GM23248 (cell line): ENCODE results near the gene HHIPL1. TPM values are rescaled to one million over a fixed set of nuclear protein-coding genes. Genes with fewer than 3 reads are reported as not detected.

ENCODE experiments used
- DNase-seq: peaks from one replicate; pipeline ENCODE4 v3.0.0-alpha.2; 2015
- H2AFZ ChIP-seq: fragments of 200-600 bp; sonication (generic); 2 replicates; pipeline ENCODE4 v1.6.1; 2016; ENCODE audit warnings: antibody characterized with exemption
- H3F3A ChIP-seq: fragments of 200-600 bp; sonication (generic); 2 replicates; pipeline ENCODE4 v1.6.1; 2016; ENCODE audit warnings: mild to moderate bottlenecking, antibody characterized with exemption, mixed run types; ENCODE audit not compliant: insufficient read depth
- H3K27ac ChIP-seq: fragments of 200-600 bp; sonication (generic); 2 replicates; pipeline ENCODE4 v1.5.1; 2016; ENCODE audit warnings: mild to moderate bottlenecking
- H3K27me3 ChIP-seq: fragments of 200-600 bp; sonication (generic); replicated peaks from 2 replicates; pipeline ENCODE4 v1.6.1; 2016; ENCODE audit warnings: mild to moderate bottlenecking; ENCODE audit not compliant: insufficient read depth
- H3K36me3 ChIP-seq: fragments of 200-600 bp; sonication (generic); 2 replicates; pipeline ENCODE4 v1.6.1; 2016; ENCODE audit warnings: low read depth, mild to moderate bottlenecking
- H3K4me1 ChIP-seq: fragments of 200-600 bp; sonication (generic); 2 replicates; pipeline ENCODE4 v1.6.1; 2016; ENCODE audit warnings: mild to moderate bottlenecking; ENCODE audit not compliant: insufficient read depth
- H3K4me2 ChIP-seq: fragments of 200-600 bp; sonication (generic); one replicate; pipeline ENCODE4 v1.6.1; 2016; ENCODE audit warnings: mild to moderate bottlenecking; ENCODE audit not compliant: unreplicated experiment
- H3K4me3 ChIP-seq: fragments of 200-600 bp; sonication (generic); 2 replicates; pipeline ENCODE4 v1.5.1; 2016; ENCODE audit warnings: mild to moderate bottlenecking
- H3K79me2 ChIP-seq: fragments of 200-600 bp; sonication (generic); 2 replicates; pipeline ENCODE4 v1.6.1; 2016; ENCODE audit warnings: mild to moderate bottlenecking; ENCODE audit not compliant: insufficient read depth
- H3K9ac ChIP-seq: fragments of 200-600 bp; sonication (generic); 2 replicates; pipeline ENCODE4 v1.6.1; 2016; ENCODE audit warnings: mild to moderate bottlenecking
- H3K9me2 ChIP-seq: fragments of 200-600 bp; sonication (generic); 2 replicates; pipeline ENCODE4 v1.6.1; 2016; ENCODE audit warnings: mixed run types, mild to moderate bottlenecking, moderate library complexity; ENCODE audit not compliant: insufficient read depth
- H3K9me3 ChIP-seq: fragments of 200-600 bp; sonication (generic); one replicate; pipeline ENCODE4 v1.6.1; 2017; ENCODE audit warnings: low read depth
- H4K20me1 ChIP-seq: fragments of 200-600 bp; sonication (generic); 2 replicates; pipeline ENCODE4 v1.6.0; 2016; ENCODE audit not compliant: insufficient read depth
- EZH2 ChIP-seq: fragments of 200-600 bp; sonication (generic); IDR thresholded peaks from 2 replicates; pipeline ENCODE4 v1.6.1; 2018; ENCODE audit warnings: antibody characterized with exemption, mild to moderate bottlenecking; ENCODE audit not compliant: insufficient read depth, poor library complexity, severe bottlenecking
- EZH2phosphoT487 ChIP-seq: fragments of 200-600 bp; sonication (generic); IDR thresholded peaks from 2 replicates; pipeline ENCODE4 v1.6.1; 2018; ENCODE audit warnings: antibody characterized with exemption, moderate library complexity, mild to moderate bottlenecking, low read depth; ENCODE audit not compliant: insufficient read depth
- WGBS, 2 experiments: methylation state at CpG; one replicate each; pipeline ENCODE4 v1.1.6; 2015 to 2017; ENCODE audit warnings: low lambda C conversion rate in 2 of 2, low coverage in 1 of 2; ENCODE audit errors: missing lambda C conversion rate in 2 of 2; 5-methylcytosine and 5-hydroxymethylcytosine counted together
- in situ Hi-C: fragments of 300-500 bp; cut with MboI; formaldehyde crosslinking; loops from 2 replicates; pipeline ENCODE4 v1.15.0; 2020
- polyA plus RNA-seq: library from polyadenylated mRNA; unstranded; fragments of >200 nt; fragmentation: Nextera tagmentation; extraction: Ambion mirVana; gene quantifications from 2 replicates; pipeline ENCODE4 v1.2.1, GENCODE V29; 2016
- total RNA-seq: library from RNA; depleted of rRNA; stranded (reverse); fragments of >200 nt; shearing (Covaris generic); gene quantifications from 2 replicates; pipeline ENCODE4 v1.2.3, GENCODE V29; 2014; rRNA removed

HHIPL1 gene
- total and polyA plus RNA-seq, 2 experiments from 2014 or later = 6.5 to 11.3 TPM

DNA sequence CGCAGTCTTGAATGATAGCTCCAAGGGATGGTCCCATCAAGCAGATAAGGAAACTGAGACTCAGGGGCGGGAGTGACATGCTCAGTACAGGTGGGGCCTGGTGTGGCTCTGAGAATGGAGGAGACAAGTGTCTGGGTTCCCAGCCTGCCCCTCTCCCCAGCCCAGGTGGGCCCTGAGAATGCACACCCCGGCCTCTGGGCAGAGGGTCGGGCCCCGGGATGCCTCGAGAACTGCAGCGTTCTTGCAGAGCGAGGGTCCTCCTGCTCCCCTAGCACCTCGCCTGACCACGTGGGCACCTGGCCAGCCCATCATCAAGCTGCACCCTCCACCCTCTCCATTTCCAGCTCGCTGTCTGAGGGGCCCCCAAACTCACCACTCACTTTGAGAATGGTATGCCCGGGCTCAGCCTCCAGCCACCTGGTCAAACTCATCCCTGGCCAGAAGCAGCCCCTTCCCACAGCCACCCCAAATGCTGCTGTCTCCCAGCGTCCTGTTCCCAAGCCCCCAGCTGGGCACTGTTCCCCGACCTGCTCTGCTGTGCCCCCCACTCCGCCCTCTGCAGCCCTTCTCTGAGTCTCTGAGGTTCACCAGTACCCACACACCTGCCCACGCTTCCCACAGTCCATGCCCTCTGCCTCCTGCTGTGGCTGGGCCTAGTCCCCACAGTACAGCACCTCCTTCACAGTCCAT is 83.4 kb downstream of the HHIPL1 start:
- Histone ChIP-seq H3K9me2 (no peaks in the 10 kb centered on the region), H2AFZ (no peak overlapping the region), H3F3A (no peaks in the 10 kb centered on the region), H3K4me3 (no peak overlapping the region), H3K9ac (no peak overlapping the region), H3K79me2 (no peaks in the 10 kb centered on the region), H4K20me1 (no peaks in the 10 kb centered on the region), H3K36me3 (no peaks in the 10 kb centered on the region), H3K27ac (no peak overlapping the region), H3K4me2 (no peak overlapping the region), H3K27me3 (peaks cover 4% of the 10 kb centered on the region; the same call in 1 of the 2 replicates), H3K9me3 (no peaks in the 10 kb centered on the region), H3K4me1 (no peaks in the 10 kb centered on the region)
- in situ Hi-C loops = no loop called here
- no peak for DNase-seq
- WGBS, 2 experiments = 66 to 70% methylated on average over 16 of the region's 16 CpGs
- TF ChIP-seq EZH2phosphoT487 (no peak), EZH2 (no peak)

DNA sequence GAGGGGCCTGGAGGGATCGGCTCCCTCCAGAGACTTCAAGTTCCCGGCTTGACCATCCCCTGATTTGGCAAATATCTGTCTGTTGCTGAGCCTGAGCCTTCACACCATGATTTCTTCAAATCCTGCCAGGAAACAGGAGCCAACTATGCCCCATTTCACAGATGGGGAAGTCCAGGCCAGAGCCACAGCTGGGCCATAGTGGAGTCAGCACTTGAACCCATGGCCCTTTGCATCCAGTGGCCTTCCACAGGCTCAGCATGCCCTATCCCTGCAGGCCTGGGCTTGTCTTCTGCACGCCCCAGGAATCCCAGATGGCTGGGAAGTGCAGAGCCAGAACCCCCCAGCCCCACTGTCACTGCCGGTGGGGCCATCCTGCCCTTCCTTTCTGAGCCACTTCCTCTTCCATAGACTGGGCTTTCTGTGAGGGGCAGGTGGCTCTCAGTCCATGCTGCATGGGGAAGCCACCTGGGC is 84.1 kb downstream of the HHIPL1 start:
- 46 to 58% methylated on average over 4 of the region's 4 CpGs for WGBS, 2 experiments
- H3K9ac ChIP-seq = no peak overlapping the region
- DNase-seq = no peak
- no peaks in the 10 kb centered on the region; the same call in 1 of the 2 replicates for H3K27me3 ChIP-seq
- no peaks in the 10 kb centered on the region for H3F3A ChIP-seq
- H3K79me2 ChIP-seq = no peaks in the 10 kb centered on the region
- H3K9me3 ChIP-seq = no peaks in the 10 kb centered on the region
- H3K4me3 ChIP-seq = no peak overlapping the region
- no peak overlapping the region for H3K4me2 ChIP-seq
- H3K36me3 ChIP-seq = no peaks in the 10 kb centered on the region
- H3K9me2 ChIP-seq = no peaks in the 10 kb centered on the region
- in situ Hi-C loops = no loop called here
- H2AFZ ChIP-seq = no peak overlapping the region
- no peaks in the 10 kb centered on the region for H3K4me1 ChIP-seq
- no peaks in the 10 kb centered on the region for H4K20me1 ChIP-seq
- no peak overlapping the region for H3K27ac ChIP-seq
- no peak for TF ChIP-seq EZH2phosphoT487

Other genes starting within 250 kb of the HHIPL1 start
- gene SETD3, start 164.3 kb upstream of the HHIPL1 start, total RNA-seq = 54.6 and 65.6 TPM in 2 replicates
- 43.3 and 46.9 TPM in 2 replicates for gene SETD3, start 164.3 kb upstream of the HHIPL1 start, polyA plus RNA-seq
- gene CCNK, start 163.7 kb upstream of the HHIPL1 start, total RNA-seq = 4.4 and 20.9 TPM in 2 replicates
- gene CCNK, start 163.7 kb upstream of the HHIPL1 start, polyA plus RNA-seq = 20.9 and 25.6 TPM in 2 replicates
- 9.0 and 11.0 TPM in 2 replicates for gene CCDC85C, start 40.9 kb upstream of the HHIPL1 start, total RNA-seq
- 0.68 and 1.1 TPM in 2 replicates for gene CCDC85C, start 40.9 kb upstream of the HHIPL1 start, polyA plus RNA-seq
- gene CYP46A1, start 39.2 kb downstream of the HHIPL1 start, total RNA-seq = 0.13 and 0.22 TPM in 2 replicates
- gene CYP46A1, start 39.2 kb downstream of the HHIPL1 start, polyA plus RNA-seq = 0.15 and 0.29 TPM in 2 replicates
- gene EML1, start 148.3 kb downstream of the HHIPL1 start, total RNA-seq = 17.9 and 35.8 TPM in 2 replicates
- gene EML1, start 148.3 kb downstream of the HHIPL1 start, polyA plus RNA-seq = 14.8 and 15.0 TPM in 2 replicates